Keratinocyte (primary cell): ENCODE data around the gene MALRD1.

ENCODE experiments used
- CTCF ChIP-seq, 3 experiments: IDR thresholded peaks in 1 of 3; conservative IDR thresholded peaks in 1 of 3; optimal IDR thresholded peaks in 1 of 3; 2 replicates in 2 of 3; 3 replicates in 1 of 3; pipeline versions ENCODE3 to v1.5.1; 2011; ENCODE audit warnings: low read length in 3 of 3, mild to moderate bottlenecking in 3 of 3, moderate library complexity in 2 of 3, control low read depth in 1 of 3, inconsistent platforms in 1 of 3; ENCODE audit not compliant: insufficient read depth in 2 of 3; ENCODE audit errors: extremely low read depth in 1 of 3
- EZH2 ChIP-seq: IDR thresholded peaks from one replicate; pipeline ENCODE4 v1.6.1; 2012; ENCODE audit warnings: inconsistent platforms, mild to moderate bottlenecking, low read length, moderate library complexity

- TF ChIP-seq CTCF (optimal IDR thresholded peaks at IDR 0.05 in 1 of 3, IDR thresholded peaks at IDR 0.05 in 1 of 3, conservative IDR thresholded peaks at IDR 0.05 in 1 of 3; ENCODE audit: extremely low read depth in 1 of 3, insufficient read depth in 2 of 3, low read length in 3 of 3), result no peak
- no peak for TF ChIP-seq EZH2
These were observed 420.9 kb downstream of the MALRD1 start for GRCh38 chr10:19469521-19469920.
